Activated CD8-positive, alpha-beta memory T cell treated with anti-CD3 and anti-CD28 coated beads, Interleukin-2, amount 50 U/mL, for 48 hours (primary cell): ENCODE data around the gene MYRIP.
"Not testable (repeated sequence)": the region's sequence is repeated elsewhere in the genome, so short reads cannot be mapped to it uniquely, and the experiment has no call there.

ENCODE experiments used
- DNase-seq: peaks from one replicate; pipeline ENCODE4 v3.0.0-alpha.2; 2020

The MYRIP gene

DNA sequence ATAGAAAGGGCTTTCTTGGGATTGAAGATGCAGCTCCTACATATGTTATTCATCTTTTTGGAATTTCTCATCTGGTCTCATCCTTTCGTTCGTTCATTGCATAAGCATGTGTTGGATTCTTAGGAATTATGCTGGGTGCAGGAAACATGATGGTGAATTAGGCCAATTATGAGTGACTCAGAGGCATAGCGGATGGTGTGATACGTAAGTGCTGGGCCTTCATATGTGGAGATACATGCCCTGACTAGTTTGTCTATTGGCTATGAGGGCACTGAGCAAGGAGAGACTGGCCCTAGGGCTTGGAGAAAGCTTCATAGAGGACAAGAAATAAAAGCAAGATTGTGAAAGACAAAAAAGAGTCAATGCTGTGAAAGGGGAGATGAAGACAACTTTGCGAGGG lies 235.1 kb downstream of the MYRIP start:
- no peak for DNase-seq

- DNase-seq: no peak
Observed at GRCh38 chr3:40045051-40045450, 235.6 kb downstream of the MYRIP start.

- DNase-seq: no peak
Observed at GRCh38 chr3:40046149-40046548, 236.7 kb downstream of the MYRIP start.

- no peak for DNase-seq
Observed at GRCh38 chr3:40047406-40047805, 238.0 kb downstream of the MYRIP start.

GRCh38 chr3:40053663-40054062 lies 244.3 kb downstream of the MYRIP start:
- DNase-seq: no peak

GRCh38 chr3:40054568-40055222 lies 245.3 kb downstream of the MYRIP start:
- DNase-seq: no peak

GRCh38 chr3:40055361-40055760 lies 246.0 kb downstream of the MYRIP start:
- DNase-seq: no peak

DNA sequence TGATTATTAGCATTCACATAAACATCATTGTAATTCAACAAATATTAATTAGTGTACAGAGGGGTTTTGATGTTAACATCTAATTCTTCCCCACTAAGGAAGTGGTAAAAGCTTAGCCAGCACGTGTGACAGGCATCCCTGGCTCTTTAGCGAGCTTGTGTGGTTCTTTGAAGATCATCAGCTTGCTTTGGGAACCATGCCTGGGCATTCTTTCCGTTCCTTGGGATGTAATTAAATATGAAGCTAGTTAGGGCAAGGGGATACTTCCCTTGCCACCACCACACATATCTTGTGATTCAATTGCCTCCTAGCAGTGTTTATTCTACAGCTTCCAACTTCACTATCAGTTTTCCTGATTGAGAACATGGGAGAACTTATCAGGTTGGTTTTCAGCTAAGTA lies 246.5 kb downstream of the MYRIP start:
- no peak for DNase-seq

GRCh38 chr3:40057077-40057476 lies 247.7 kb downstream of the MYRIP start:
- no peak for DNase-seq

DNA sequence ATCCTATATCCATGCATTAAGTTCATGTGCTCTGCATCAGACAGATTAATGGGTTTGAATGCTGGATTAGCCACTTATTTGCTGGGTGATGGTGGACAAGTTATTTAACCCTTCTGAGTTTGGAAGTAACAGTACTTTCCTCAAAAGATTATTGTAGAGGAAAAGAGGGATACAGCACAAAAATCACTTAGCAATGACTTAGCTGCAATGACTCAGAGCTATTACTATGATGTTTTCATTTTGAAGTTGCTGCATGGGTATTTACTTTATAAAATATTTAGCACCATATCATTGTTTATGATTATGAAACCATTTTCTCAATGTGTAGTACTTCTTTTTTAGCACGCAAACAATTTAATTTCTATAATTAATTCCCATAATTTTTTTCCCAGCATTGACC lies 248.4 kb downstream of the MYRIP start:
- DNase-seq: no peak

- DNase-seq: no peak
Observed at GRCh38 chr3:40068636-40069035, 259.2 kb downstream of the MYRIP start.

GRCh38 chr3:40070816-40071215 lies 261.4 kb downstream of the MYRIP start:
- no peak for DNase-seq

GRCh38 chr3:40071683-40072238 lies 262.4 kb downstream of the MYRIP start:
- DNase-seq: no peak

- DNase-seq: no peak
Observed at GRCh38 chr3:40073310-40074007, 264.1 kb downstream of the MYRIP start.

DNA sequence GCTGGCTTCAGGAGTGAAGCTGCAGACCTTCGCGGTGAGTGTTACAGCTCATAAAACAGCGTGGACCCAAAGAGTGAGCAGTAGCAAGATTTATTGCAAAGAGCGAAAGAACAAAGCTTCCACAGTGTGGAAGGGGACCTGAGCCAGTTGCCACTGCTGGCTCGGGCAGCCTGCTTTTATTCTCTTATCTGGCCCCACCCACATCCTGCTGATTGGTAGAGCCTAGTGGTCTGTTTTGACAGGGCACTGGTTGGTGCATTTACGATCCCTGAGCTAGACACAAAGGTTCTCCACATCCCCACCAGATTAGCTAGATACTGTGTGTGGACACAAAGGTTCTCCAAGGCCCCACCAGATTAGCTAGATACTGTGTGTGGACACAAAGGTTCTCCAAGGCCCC lies 267.7 kb downstream of the MYRIP start:
- DNase-seq: not testable (repeated sequence)

- DNase-seq: not testable (repeated sequence)
Observed at GRCh38 chr3:40077828-40078492, 268.6 kb downstream of the MYRIP start.

- no peak for DNase-seq
Observed at GRCh38 chr3:40078590-40078989, 269.2 kb downstream of the MYRIP start.

DNA sequence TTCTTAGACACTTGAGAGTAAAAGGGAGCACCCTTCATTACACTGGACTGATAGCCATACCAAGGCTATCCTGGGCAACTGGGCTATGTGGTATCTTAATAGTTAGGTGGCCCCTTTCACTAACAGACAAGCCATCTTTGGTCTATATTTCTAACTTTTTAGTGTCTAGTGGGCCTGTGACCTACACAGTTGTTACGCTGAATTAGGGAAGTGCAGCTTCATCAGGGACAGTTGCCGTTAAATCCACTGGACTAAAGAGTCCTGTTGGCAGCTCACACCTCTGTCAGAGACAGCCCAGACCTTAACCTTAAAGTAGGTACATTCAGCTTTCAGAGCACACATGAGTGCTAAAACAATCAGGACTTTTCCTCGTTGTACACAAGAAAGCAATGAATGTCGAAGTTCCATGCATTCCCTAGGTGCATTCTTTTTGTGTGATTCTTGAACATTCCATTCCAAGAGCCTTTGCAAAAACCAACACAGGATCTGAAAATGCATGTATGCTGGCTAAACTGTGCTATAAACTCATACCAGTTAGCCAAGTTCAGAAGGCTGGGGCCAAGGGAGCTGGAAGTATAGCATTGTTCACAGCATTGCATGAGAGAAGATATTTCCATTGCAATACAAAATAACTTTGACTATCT lies 269.9 kb downstream of the MYRIP start:
- no peak for DNase-seq

- DNase-seq: no peak
Observed at GRCh38 chr3:40079847-40080240, 270.4 kb downstream of the MYRIP start.

- DNase-seq: no peak
Observed at GRCh38 chr3:40083066-40083465, 273.7 kb downstream of the MYRIP start.

- DNase-seq: not testable (repeated sequence)
Observed at GRCh38 chr3:40084424-40084823, 275.0 kb downstream of the MYRIP start.

DNA sequence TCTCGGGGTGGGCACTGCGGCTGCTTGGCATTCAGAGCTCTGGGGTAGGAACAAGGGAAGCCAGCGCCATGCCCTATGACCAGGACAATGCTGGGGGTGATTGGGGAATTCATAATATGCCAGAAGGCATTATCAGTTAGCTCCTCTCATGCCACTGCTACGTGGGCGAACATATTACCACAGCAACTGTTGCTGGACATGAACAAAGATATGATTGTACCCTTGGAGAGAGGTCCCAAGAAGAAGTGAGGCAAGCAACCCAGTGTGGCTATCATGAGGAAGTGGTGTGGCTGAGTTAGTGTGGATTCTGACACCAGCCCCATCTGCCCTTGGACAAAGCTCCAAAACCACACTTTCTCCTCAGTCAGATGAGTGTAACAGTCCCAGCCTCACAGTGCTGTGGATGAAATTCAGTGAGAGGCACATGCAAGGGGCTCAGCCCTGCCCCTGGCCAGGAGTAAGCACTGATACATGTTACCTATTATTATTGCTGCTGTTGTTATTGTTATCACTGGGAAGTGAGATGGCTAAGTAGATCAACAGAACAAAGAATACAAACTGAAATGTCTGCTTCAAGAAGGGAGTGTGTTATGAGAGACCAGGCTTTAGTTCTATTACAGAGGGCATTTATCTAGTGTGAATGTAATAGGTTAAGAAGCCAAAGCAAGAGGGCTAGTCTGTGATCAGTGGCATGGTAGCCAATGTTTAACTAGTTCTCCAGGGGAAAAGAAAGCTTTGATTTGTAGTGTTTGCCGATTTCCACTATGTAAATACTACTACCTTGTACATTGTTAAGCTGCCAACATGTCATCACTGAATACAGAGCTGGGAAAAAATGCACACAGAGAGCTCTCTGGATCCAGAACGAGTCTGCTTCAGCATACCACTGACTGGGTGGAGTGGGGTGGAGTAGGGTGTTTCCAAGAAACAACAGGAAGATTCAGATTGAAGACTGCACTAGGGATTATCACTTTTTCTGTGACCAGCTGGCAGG lies 277.8 kb downstream of the MYRIP start:
- no peak for DNase-seq
